ENCODE data around the gene OLR1. TPM values are rescaled to one million over a fixed set of nuclear protein-coding genes. Genes with fewer than 3 reads are reported as not detected.
A peak's percentile ranks its signal among the peaks of the same experiment; 100 is the strongest.

OLR1 gene
- total RNA-seq, 1 donor from 2014 or later, result 0.98 TPM

DNA sequence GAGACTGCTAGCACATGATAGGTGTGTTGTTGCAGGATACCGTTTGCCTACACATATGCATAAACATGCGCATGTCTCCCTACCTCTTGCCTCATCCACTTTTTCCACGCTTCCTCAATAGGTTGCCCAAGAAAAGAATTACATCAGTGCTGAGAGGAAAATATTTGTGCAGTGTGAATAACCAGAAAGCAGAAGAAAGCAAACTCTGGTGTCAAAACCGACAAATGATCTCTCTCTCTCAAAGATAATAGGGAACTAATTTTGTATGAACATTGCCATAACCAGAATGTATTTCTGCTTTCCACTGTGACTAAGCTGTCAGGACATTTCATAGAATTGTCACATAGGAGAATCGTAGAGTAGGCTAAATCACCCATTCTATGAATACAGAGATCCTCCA, 43.2 kb downstream of the OLR1 start:
- H3K9me3 ChIP-seq (ENCODE audit: insufficient read depth, low read depth, low read length), result no peaks in the 10 kb centered on the region
- no peak overlapping the region for H3K27ac ChIP-seq (ENCODE audit: low read depth, low read length)
- Mint-ChIP-seq H3K4me1 (ENCODE audit: low read depth, unreplicated experiment) (peaks cover 8% of the 10 kb centered on the region), H3K27ac (ENCODE audit: unreplicated experiment) (no peak overlapping the region), H3K4me3 (ENCODE audit: unreplicated experiment) (peak overlapping the region; percentile 10), H3K27me3 (ENCODE audit: low read depth, unreplicated experiment) (peaks cover 2% of the 10 kb centered on the region), H3K9me3 (ENCODE audit: unreplicated experiment) (no peaks in the 10 kb centered on the region), H3K36me3 (ENCODE audit: low read depth, unreplicated experiment) (no peaks in the 10 kb centered on the region)
- H3K4me2 ChIP-seq (ENCODE audit: low read length), result no peak overlapping the region
- H3K36me3 ChIP-seq (ENCODE audit: insufficient read depth, low read length), result no peaks in the 10 kb centered on the region
- H3K9ac ChIP-seq (ENCODE audit: low read length), result no peak overlapping the region
- no peaks in the 10 kb centered on the region for H3K79me2 ChIP-seq (ENCODE audit: insufficient read depth, low read length)
- TF ChIP-seq EZH2 (IDR thresholded peaks at IDR 0.05; ENCODE audit: insufficient read depth, low read length) (no peak), CTCF (IDR thresholded peaks at IDR 0.05; ENCODE audit: insufficient read depth, low read depth, low read length) (no peak)
- H2AFZ ChIP-seq (ENCODE audit: low read depth, low read length), result no peak overlapping the region
- no peaks in the 10 kb centered on the region for H3K4me1 ChIP-seq (ENCODE audit: insufficient read depth, low read length)
- no peak overlapping the region for H3K4me3 ChIP-seq (ENCODE audit: insufficient read depth, low read depth, low read length)
- DNase-seq (ENCODE audit: low read depth) (no peak), FAIRE-seq (no peak)
- no peaks in the 10 kb centered on the region for H3K27me3 ChIP-seq (ENCODE audit: insufficient read depth, low read length)
- H4K20me1 ChIP-seq (ENCODE audit: insufficient read depth, low read length), result no peaks in the 10 kb centered on the region

DNA sequence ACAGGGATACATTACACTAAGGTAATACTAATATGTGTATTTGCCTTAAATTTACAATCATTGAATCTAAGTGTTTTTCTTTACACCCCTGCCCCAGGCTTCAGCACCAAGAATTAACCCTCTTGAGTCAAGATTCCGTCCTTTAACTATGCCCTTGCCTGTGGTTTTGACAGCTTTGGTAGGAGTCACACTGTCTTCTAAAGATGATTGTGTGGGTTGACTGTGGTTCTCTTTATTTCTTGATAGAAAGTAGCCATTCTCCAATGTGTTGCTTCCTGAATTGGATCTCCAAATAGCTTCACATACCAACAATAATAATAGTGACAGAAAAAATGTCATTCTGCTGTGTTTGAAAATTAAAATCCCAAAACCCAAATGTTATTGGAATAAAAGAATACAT, 45.5 kb downstream of the OLR1 start:
- Histone ChIP-seq H3K4me3 (ENCODE audit: insufficient read depth, low read depth, low read length) (no peak overlapping the region), H4K20me1 (ENCODE audit: insufficient read depth, low read length) (no peaks in the 10 kb centered on the region), H3K4me1 (ENCODE audit: insufficient read depth, low read length) (no peaks in the 10 kb centered on the region), H3K36me3 (ENCODE audit: insufficient read depth, low read length) (no peaks in the 10 kb centered on the region), H3K27ac (ENCODE audit: low read depth, low read length) (no peak overlapping the region), H3K79me2 (ENCODE audit: insufficient read depth, low read length) (no peaks in the 10 kb centered on the region), H2AFZ (ENCODE audit: low read depth, low read length) (no peak overlapping the region), H3K9me3 (ENCODE audit: insufficient read depth, low read depth, low read length) (no peaks in the 10 kb centered on the region), H3K27me3 (ENCODE audit: insufficient read depth, low read length) (no peaks in the 10 kb centered on the region), H3K4me2 (ENCODE audit: low read length) (no peak overlapping the region), H3K9ac (ENCODE audit: low read length) (no peak overlapping the region)
- DNase-seq (ENCODE audit: low read depth), result no peak
- H3K27ac Mint-ChIP-seq (ENCODE audit: unreplicated experiment), result no peak overlapping the region
- H3K4me1 Mint-ChIP-seq (ENCODE audit: low read depth, unreplicated experiment), result peaks cover 6% of the 10 kb centered on the region
- no peak overlapping the region for H3K4me3 Mint-ChIP-seq (ENCODE audit: unreplicated experiment)
- FAIRE-seq, result no peak
- H3K9me3 Mint-ChIP-seq (ENCODE audit: unreplicated experiment), result no peaks in the 10 kb centered on the region
- no peaks in the 10 kb centered on the region for H3K36me3 Mint-ChIP-seq (ENCODE audit: low read depth, unreplicated experiment)
- TF ChIP-seq EZH2 (IDR thresholded peaks at IDR 0.05; ENCODE audit: insufficient read depth, low read length) (no peak), CTCF (IDR thresholded peaks at IDR 0.05; ENCODE audit: insufficient read depth, low read depth, low read length) (no peak)
- H3K27me3 Mint-ChIP-seq (ENCODE audit: low read depth, unreplicated experiment), result no peaks in the 10 kb centered on the region

DNA sequence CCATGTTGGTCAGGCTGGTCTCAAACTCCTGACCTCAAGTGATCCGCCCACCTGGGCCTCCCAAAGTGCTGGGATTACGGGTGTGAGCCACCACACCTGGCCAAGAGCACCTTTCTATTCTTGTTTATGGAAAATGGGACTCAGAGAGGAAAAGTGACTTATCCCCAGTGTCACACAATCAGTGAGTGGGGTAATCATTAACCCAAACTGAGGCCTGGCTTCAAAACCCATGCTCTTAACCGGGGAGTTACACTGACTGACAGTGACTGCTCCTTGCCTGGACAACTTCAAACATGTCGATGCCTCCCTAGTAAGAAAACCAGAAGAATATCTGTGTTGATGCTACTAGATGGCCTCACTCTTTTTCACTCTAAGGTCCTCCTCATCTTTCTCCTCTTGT, 49.2 kb downstream of the OLR1 start:
- H3K4me1 Mint-ChIP-seq (ENCODE audit: low read depth, unreplicated experiment), result no peaks in the 10 kb centered on the region
- no peak for DNase-seq (ENCODE audit: low read depth)
- H3K9ac ChIP-seq (ENCODE audit: low read length), result no peak overlapping the region
- no peaks in the 10 kb centered on the region for H4K20me1 ChIP-seq (ENCODE audit: insufficient read depth, low read length)
- H3K36me3 Mint-ChIP-seq (ENCODE audit: low read depth, unreplicated experiment), result no peaks in the 10 kb centered on the region
- H3K27ac ChIP-seq (ENCODE audit: low read depth, low read length), result no peak overlapping the region
- no peaks in the 10 kb centered on the region for H3K4me1 ChIP-seq (ENCODE audit: insufficient read depth, low read length)
- H3K9me3 Mint-ChIP-seq (ENCODE audit: unreplicated experiment), result no peaks in the 10 kb centered on the region
- FAIRE-seq, result no peak
- H3K36me3 ChIP-seq (ENCODE audit: insufficient read depth, low read length), result no peaks in the 10 kb centered on the region
- no peaks in the 10 kb centered on the region for H3K27me3 ChIP-seq (ENCODE audit: insufficient read depth, low read length)
- TF ChIP-seq CTCF (IDR thresholded peaks at IDR 0.05; ENCODE audit: insufficient read depth, low read depth, low read length), result no peak
- no peak for TF ChIP-seq EZH2 (IDR thresholded peaks at IDR 0.05; ENCODE audit: insufficient read depth, low read length)
- no peak overlapping the region for H3K4me2 ChIP-seq (ENCODE audit: low read length)
- no peak overlapping the region for H3K4me3 ChIP-seq (ENCODE audit: insufficient read depth, low read depth, low read length)
- H3K9me3 ChIP-seq (ENCODE audit: insufficient read depth, low read depth, low read length), result no peaks in the 10 kb centered on the region
- no peaks in the 10 kb centered on the region for H3K79me2 ChIP-seq (ENCODE audit: insufficient read depth, low read length)
- H3K4me3 Mint-ChIP-seq (ENCODE audit: unreplicated experiment), result no peak overlapping the region
- H3K27ac Mint-ChIP-seq (ENCODE audit: unreplicated experiment), result no peak overlapping the region
- H3K27me3 Mint-ChIP-seq (ENCODE audit: low read depth, unreplicated experiment), result no peaks in the 10 kb centered on the region
- H2AFZ ChIP-seq (ENCODE audit: low read depth, low read length), result no peak overlapping the region
